SKM-1 treated with dmso at 0.1 percent for 144 hours (cell line): ENCODE measurements around the gene PHLDA3.

Source experiments
- DNase-seq: peaks from one replicate; lab custom pipeline; 2025; ENCODE audit not compliant: unreplicated experiment; lab: John Stamatoyannopoulos, UW

The PHLDA3 gene

DNA sequence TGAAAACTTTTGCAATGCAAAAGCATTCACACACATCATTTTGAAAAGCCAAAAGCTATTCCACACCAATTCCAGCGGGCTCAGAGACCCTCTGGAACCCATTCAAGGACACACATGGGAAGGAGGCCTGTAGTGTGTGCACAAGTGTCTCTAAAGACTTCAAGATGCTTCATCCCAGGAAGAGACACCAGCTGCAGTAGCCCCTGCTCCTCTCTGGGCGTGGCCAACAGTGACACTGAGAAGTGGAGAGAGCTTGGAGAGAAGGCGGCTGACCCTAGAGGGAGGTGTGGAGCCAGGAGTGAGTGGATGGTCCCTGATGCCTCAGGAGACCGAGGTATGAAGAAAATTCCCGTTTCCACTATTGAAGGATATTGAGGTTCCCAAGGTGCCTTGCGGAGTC lies 32.6 kb downstream of the PHLDA3 start:
- DNase-seq = no peak

- no peak for DNase-seq
These were observed 34.7 kb downstream of the PHLDA3 start for GRCh38 chr1:201434266-201434665.

- DNase-seq = no peak
These were observed 35.4 kb downstream of the PHLDA3 start for GRCh38 chr1:201433609-201434008.

DNA sequence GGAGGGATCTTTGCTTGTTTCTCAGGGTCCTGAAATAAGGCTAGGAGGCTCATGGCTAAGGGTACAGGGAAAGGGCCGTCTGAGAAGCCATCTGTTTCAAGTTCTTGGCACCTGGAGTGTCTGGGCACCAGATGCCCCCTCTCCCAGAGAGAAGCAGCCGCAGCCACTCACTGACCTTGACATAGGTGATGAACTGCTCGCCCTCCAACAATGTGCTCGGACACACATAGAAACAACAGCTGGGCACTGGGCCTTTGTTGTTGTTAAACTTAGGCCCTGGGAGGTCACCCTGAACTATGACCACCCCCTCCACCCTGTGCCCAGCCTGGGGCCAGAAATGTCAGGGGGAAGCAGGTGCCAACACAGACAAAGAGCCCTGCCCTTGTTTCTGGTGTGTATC lies 38.2 kb downstream of the PHLDA3 start:
- no peak for DNase-seq

DNA sequence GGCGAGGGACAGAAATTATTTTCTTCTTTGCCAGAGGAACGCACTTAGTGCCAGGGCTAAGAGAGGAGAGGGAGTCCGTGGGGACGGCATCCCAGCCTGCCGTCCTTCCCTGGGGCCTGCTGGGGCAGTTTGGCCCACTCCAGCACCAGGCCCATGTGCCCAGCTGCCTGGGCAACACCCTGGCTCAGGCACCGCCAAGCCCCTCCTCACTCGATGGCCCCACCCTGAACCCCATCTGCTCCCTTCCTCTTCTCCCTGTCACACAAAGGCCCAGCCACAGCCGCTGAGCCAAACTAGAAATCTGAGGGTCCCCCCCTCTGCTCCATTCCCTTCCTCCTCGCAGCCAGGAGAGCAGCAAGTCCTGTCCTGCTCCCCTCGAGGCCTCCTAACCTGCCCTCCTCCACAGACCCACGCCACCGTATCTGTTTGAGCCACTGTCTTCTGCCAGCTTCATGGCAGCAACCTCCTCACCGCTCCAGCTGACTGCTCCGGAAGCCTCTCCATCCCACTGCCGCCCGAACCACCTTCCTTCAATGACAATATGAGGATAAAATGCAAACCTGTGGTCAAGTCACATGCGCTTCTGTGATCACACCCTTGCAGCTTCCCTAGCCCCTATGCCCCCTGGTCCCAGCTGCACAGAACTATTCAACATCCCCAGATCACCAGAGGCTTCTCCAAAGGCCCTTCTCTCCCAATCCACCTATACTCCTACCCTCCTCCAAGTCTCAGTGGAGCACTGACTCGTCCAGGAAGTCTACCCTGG lies 39.1 kb downstream of the PHLDA3 start:
- DNase-seq = no peak

- DNase-seq = peak; percentile 85
These were observed 41.0 kb downstream of the PHLDA3 start for GRCh38 chr1:201427963-201428362.

- no peak for DNase-seq
These were observed 42.3 kb downstream of the PHLDA3 start for GRCh38 chr1:201426479-201427310.

- no peak for DNase-seq
These were observed 44.8 kb downstream of the PHLDA3 start for GRCh38 chr1:201424146-201424545.

DNA sequence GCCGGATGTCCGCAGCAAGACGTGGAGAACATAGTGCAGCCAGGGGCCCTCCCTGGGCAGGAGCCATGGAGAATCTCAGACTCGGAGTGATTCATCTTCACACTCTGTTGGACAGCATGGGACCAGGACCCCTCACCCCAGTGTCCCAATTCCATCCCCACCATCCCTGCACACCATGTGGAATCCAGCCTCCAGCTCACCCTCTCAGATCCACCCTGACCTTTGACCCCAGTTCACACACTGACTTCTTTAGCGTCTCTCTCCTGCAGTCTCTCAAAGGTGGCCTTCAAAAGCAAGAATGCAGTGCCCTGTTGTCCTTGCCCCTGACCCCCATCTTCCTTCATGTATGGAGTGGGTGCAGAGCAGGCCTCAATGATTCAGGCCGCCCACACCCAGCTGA lies 45.3 kb downstream of the PHLDA3 start:
- DNase-seq = no peak

- DNase-seq = no peak
These were observed 46.5 kb downstream of the PHLDA3 start for GRCh38 chr1:201422436-201423030.

DNA sequence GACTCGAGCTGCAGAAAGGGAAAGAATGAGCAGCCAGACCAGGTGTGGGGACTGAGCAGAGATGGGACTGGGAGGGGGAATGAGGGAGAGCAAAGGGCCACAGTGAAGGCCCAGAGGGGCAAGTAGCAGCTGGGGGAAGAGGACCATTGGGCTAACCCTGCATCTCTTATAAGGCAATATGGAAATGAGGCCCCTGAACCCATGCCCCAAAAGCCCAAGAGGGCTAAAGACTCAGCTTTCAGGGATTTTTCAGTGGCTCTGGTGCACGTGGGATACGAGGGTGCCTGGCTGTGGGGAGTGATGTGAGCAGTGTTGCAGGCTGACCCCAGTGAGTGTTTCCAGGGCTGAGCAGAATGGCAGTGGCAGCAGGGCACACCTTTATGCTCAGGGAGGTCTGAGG lies 47.0 kb downstream of the PHLDA3 start:
- no peak for DNase-seq

- no peak for DNase-seq
These were observed 47.9 kb downstream of the PHLDA3 start for GRCh38 chr1:201421041-201421440.

- DNase-seq = no peak
These were observed 48.4 kb downstream of the PHLDA3 start for GRCh38 chr1:201420608-201421002.

DNA sequence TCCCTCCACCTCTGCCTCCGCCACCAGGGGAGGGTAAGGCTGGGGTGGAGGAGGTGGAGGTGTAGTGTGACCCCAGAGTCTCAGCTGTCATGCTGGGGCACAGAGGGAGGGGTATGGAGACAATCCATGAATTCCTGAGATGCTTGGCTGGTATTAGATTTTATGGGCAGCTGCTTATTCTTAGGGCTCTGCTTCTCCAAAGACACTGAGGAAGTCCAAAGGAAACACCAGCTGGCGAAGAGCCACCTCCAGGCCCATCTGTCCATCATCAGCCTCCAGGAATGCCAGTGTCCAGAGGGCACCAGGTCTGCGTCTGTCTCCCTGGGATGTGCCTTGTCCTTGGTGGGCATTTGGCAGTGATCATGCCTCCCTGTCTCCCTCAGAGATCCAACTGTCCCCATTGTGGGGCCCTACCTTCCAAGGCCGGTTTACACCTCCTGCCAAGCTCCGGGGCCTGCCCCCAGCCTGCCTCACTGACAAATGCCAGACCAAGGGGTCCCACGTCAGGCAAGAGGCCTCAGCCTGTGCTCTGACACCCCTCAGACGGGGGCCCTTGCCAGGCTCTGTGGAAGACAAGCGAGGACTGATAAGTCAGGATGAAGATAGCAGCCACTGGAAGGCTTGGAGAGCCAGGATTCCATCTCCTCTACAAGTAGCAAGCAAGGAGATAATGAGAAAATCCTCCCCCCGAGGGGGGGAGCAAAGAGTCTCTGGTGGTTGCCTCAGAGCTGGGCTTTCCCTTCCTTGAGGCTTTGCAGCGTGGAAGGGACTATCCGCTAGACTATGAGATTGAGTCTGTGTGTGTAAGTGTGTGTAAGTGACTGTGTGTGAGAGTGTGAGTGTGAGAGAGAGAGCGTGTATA lies 49.0 kb downstream of the PHLDA3 start:
- DNase-seq = no peak

DNA sequence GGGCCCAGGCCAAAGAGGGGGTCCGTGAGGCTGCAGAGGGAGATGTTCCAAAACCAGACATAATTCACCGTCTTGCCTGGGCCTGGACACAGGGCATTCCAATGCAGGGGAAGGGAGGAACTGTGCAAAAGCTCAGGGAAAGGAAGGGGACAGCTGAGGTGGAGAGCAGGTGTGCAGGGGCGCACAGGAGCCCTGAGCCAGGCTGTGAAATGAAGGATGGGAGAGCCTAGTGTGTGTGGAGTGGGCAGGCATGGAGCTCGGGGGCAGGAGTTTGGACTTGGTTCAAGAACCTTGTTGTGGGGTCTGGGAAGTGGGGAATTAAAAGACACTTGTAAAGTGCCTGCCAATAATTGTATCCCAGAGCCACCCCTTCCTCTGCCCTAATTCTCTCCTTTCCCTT lies 49.7 kb downstream of the PHLDA3 start:
- DNase-seq = no peak

- DNase-seq = no peak
These were observed 50.5 kb downstream of the PHLDA3 start for GRCh38 chr1:201418461-201418860.
